Hepatocyte (in vitro differentiated cells): ENCODE results near the gene HEATR1.

Experiments
- CTCF ChIP-seq: fragments of 200-600 bp; sonication (generic); IDR thresholded peaks from 2 replicates; pipeline ENCODE4 v1.5.1; 2016; ENCODE audit warnings: antibody characterized with exemption, mild to moderate bottlenecking; ENCODE audit not compliant: poor library complexity
- EZH2 ChIP-seq: fragments of 200-600 bp; sonication (generic); IDR thresholded peaks from 2 replicates; pipeline ENCODE4 v1.6.1; 2016; ENCODE audit warnings: antibody characterized with exemption, mild to moderate bottlenecking, borderline replicate concordance
- EZH2phosphoT487 ChIP-seq: fragments of 200-600 bp; sonication (generic); IDR thresholded peaks from one replicate; pipeline ENCODE4 v1.6.1; 2018; ENCODE audit warnings: antibody characterized with exemption, mild to moderate bottlenecking, low read depth, moderate library complexity; ENCODE audit not compliant: unreplicated experiment, severe bottlenecking

GRCh38 chr1:236552096-236552495 lies 52.2 kb downstream of the HEATR1 start:
- TF ChIP-seq EZH2 = no peak
- no peak for TF ChIP-seq EZH2phosphoT487
- no peak for TF ChIP-seq CTCF
